HG02943 (cell line): ENCODE data around the gene PAPLN.
A peak's percentile ranks its signal among the peaks of the same experiment; 100 is the strongest.

ENCODE experiments used
- ATAC-seq: cut with Tn5 transposase; IDR thresholded peaks from one replicate; pipeline ENCODE4 v1.9.1; 2021; ENCODE audit warnings: mild to moderate bottlenecking, low read depth, moderate library complexity; ENCODE audit not compliant: unreplicated experiment

Gene PAPLN

DNA sequence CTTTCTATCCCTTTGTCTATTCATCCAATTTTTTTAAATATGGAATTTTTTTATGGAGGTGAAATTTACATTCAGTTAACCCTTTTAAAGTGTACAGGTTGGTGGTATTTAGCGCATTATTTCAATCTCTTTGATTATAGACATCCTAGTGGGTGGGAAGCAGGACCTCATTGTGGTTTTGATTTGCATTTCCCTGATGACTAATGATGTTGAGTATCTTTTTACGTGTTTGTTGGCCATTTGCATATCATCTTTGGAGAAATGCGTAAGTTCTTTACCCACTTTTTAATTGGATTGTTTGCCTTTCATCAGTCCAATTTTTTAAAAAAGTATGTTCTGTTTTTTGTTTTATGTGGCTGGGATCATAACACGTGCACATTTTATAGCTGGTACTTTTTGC is 20.8 kb downstream of the PAPLN start:
- no peak for ATAC-seq

DNA sequence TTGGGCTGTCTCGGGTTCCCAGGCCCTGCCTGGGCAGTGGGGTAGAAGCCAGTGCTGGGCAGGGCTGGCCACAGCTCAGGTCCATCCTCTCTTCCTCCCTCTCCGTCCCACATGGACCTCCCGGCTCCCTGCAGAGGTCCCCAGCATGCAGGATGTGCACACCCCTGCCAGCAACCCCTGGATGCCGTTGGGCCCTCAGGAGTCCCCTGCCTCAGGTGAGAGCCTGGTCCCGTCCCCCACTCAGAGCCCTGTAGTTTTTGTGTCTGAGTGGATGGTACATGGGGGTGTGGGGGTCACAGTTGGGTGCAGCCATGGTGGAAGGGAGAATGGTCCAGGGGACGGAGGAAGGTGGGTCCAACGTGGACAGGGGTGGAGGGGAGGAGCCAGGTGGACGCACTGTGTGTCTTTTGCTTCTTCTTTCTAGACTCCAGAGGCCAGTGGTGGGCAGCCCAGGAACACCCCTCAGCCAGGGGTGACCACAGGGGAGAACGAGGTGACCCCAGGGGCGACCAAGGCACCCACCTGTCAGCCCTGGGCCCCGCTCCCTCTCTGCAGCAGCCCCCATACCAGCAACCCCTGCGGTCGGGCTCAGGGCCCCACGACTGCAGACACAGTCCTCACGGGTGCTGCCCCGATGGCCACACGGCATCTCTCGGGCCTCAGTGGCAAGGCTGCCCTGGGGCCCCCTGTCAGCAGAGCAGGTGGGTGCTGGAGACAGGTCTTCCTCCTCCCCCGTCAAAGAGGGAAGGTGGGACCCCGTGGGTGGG is 21.7 kb downstream of the PAPLN start:
- no peak for ATAC-seq

GRCh38 chr14:73259837-73260236 is 22.5 kb downstream of the PAPLN start:
- no peak for ATAC-seq

DNA sequence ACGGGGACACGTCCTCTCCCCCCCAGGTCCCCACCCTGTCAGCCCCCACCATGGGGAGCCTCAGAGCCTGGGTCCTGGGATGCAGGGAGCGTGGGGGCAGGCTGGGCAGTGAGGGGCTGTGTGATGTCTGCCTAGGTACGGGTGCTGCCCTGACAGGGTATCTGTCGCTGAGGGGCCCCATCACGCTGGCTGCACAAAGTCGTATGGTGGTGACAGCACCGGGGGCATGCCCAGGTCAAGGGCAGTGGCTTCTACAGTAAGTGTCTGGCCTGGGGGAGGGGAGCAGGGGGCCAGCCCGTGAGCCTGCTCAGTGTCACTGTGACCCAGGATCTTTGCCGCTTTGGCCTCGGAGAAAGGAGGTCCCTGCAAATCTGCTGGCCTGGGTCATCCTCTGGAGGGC is 23.3 kb downstream of the PAPLN start:
- no peak for ATAC-seq

DNA sequence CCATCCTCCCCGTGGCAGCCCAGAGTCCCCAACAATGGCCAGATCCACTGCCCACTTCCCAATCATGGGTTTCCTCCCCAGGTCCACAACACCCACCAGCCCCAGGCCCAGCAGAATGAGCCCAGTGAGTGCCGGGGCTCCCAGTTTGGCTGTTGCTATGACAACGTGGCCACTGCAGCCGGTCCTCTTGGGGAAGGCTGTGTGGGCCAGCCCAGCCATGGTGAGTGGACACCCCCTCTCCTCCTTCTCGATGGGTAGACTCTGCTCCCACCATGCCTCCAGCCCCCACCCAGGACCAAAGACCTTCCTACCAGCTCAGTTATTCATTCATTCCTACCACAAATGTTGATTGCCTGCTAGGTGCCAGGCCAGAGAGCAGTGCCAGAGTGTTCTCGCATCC is 23.8 kb downstream of the PAPLN start:
- no peak for ATAC-seq

DNA sequence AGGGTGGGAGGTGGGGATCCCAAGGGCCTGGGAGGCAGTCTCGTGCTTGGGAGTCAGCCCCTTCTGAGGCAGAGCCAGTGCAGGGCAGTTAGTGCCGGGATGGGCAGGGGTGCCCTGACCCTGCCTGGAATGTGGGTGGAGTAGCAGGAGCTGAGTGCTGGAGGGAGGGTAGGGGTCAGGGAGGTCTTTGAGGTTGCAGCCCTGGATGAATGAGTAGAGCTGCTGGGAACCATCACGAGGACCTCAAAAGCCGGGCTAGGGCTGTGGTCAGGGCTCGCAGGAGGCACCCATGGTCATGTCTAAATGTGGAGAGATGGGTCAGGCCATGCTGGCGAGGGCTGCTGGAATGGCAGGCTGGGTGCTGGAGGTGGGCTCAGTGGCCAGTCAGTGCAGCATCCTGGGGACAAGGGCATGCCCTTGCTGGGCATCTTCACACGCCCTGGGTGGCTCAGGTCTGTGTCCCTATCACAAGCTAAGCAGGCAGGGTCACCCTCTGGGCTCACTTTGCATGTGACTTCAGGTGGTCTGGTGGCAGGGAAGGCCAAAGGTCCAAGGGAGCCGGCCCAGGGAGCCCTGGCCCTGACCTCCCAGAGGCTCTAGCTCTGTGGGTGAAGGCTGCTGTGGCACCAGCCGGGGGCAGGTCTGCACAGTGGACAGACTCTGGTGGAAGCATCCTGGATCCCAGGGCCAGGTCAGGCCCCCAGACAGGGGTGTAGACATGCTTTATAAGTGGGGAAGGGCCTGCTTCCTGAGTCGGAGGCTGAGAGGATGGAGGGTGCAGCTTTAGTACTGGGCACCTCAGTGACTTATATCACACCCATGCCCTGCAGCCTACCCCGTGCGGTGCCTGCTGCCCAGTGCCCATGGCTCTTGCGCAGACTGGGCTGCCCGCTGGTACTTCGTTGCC is 24.5 kb downstream of the PAPLN start:
- ATAC-seq = no peak

DNA sequence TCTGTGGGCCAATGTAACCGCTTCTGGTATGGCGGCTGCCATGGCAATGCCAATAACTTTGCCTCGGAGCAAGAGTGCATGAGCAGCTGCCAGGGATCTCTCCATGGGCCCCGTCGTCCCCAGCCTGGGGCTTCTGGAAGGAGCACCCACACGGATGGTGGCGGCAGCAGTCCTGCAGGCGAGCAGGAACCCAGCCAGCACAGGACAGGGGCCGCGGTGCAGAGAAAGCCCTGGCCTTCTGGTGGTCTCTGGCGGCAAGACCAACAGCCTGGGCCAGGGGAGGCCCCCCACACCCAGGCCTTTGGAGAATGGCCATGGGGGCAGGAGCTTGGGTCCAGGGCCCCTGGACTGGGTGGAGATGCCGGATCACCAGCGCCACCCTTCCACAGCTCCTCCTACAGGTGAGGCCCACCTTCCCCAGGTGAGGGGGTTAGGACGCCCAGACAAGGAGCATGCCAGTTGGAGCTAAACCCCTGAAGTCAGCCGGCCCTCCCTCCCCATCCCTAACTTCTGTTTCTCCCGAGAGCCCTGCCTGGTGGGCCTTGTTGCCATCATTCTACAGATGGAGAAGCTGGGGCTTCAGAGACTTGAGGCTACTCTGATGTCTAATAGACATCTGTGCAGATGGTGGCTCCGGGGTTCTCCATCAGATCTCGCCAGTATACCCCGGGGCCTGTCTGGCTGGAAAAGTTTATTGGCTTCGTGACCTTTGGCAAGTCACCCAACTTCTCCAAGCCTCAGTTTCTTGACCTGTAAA is 25.3 kb downstream of the PAPLN start:
- ATAC-seq = no peak

DNA sequence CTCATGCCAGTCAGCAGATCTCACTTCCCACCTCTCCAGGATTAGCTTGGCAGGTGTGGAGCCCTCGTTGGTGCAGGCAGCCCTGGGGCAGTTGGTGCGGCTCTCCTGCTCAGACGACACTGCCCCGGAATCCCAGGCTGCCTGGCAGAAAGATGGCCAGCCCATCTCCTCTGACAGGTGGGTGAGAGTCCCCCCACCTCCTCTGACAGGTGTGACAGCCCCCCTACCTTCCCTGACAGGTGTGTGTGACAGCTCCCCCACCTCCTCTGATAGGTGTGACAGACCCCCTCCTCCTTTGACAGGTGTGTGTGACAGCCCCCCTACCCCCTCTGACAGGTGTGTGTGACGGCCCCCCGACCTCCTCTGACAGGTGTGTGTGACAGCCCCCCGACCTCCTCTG is 26.3 kb downstream of the PAPLN start:
- no peak for ATAC-seq

DNA sequence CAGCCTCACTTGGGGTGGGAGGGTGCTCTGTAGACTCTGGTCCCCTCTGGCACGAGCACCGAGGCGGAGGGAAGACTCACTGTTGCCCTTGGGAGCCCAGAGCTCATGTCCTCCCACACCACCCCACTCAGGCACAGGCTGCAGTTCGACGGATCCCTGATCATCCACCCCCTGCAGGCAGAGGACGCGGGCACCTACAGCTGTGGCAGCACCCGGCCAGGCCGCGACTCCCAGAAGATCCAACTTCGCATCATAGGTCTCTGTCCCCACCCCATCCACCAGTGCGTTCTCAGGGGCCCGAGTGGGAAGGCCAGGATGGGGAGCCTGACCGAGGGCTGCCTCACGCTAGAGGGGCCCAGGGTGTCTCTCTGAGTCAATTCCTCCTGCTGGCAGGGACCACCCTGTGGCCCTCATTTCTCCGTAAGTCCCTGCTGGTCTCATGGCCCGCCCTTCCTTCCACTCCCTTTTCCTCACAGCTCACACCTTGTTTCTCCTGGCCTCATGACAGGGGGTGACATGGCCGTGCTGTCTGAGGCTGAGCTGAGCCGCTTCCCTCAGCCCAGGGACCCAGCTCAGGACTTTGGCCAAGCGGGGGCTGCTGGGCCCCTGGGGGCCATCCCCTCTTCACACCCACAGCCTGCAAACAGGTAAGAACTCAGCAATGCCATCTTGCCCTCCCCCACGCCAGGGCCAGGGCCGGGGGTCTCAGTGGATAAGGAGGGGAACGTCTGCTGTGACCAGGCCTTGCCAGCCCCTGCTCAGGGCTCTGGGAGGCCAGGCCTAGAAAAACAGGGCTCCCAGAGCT is 27.0 kb downstream of the PAPLN start:
- ATAC-seq = no peak

DNA sequence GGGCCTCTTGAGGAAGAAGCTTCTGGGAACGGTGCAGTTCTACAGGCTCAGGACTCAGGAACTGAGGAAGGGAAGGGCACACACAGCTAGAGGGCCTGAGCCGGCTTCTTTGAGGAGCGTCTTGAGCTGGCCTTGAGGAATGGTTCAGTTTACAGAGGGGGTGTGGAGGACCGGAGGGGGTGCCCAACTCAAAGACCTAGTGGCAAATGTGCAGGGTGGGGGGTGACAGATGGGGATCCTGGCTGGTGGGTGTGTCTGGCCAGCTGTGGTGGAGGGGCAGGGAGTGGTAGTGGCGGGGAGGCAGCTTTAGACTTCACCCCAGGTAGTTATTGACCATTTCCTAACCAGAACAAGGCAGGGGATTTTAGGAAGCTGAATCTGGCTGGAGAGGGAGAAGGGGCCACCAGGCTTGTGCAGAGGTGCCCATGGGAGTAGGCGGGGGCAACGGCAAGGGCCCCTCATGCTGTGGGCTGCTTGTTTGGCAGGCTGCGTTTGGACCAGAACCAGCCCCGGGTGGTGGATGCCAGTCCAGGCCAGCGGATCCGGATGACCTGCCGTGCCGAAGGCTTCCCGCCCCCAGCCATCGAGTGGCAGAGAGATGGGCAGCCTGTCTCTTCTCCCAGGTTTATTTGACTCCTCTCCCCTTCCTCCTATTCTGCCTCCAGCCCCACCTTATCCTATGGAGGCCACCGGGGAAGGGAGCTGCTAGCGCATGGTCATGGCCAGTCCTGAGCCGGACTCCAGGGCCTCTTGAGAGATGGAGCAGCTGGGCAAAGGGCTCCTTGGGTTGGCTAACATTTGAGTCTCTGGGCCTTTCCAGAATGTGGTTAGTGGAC is 27.8 kb downstream of the PAPLN start:
- no peak for ATAC-seq

DNA sequence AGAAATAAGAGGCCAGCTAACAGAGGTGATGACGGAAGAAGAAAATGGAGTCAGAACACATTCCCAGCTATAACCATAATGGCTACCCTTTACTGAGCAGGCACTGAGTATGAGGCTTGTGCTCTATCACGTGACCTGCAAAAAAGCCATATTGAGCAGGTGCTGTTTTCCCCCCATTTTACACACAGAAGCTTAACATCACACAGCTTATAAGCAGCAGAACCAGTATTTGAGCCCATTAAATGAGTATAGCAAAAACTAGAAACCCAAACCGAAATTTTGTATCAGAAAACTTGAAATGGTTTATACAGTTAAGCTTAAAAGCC is 28.4 kb downstream of the PAPLN start:
- ATAC-seq = no peak

DNA sequence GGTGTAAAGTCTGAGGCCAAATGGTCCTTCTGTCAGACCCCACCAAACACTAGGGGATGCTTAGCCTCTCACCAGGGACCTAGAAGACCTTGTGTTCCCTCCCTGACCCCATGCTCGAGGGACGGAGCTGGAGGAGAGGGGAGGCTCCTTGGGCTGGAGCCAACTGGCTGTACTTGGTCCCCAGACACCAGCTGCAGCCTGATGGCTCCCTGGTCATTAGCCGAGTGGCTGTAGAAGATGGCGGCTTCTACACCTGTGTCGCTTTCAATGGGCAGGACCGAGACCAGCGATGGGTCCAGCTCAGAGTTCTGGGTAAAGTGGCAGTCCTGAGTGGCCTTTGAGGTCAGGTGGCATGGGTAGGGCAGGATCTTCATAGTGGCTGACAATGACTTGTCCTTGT is 29.0 kb downstream of the PAPLN start:
- ATAC-seq = no peak

- ATAC-seq = no peak
These were observed 30.2 kb downstream of the PAPLN start for GRCh38 chr14:73267474-73267873.

- ATAC-seq = peak; percentile 47
These were observed 32.6 kb downstream of the PAPLN start for GRCh38 chr14:73269729-73270531.

DNA sequence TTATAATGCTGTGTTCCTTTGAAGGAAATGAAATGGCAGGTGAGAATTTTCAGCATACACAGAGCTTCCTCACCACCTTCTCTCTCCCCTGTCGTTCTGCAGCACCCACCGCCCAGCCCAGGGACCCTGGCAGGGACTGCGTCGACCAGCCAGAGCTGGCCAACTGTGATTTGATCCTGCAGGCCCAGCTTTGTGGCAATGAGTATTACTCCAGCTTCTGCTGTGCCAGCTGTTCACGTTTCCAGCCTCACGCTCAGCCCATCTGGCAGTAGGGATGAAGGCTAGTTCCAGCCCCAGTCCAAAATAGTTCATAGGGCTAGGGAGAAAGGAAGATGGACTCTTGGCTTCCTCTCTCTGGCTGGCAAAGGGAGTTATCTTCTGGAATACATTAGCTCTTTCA is 35.1 kb downstream of the PAPLN start:
- ATAC-seq = no peak

- ATAC-seq = no peak
These were observed 36.5 kb downstream of the PAPLN start for GRCh38 chr14:73273799-73274198.

- no peak for ATAC-seq
These were observed 39.5 kb downstream of the PAPLN start for GRCh38 chr14:73276836-73277235.

DNA sequence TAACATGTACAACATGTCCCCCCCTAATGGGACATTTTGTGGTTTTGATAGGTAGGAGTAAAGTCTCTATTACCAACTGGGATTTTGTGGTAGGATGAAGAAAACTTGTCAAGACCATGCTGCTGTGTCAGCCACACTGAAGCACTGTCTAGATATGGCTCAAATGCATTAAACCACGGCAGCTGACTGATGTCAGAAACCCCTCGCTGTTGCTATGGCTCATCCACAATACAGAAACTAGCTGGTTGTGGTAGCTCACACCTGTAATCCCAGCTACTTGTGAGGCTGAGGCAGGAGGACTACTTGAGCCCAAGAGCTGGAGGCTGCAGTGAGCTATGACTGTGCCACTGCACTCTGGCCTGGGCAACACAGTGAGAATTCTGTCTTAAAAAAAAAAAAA is 40.1 kb downstream of the PAPLN start:
- ATAC-seq = no peak

- no peak for ATAC-seq
These were observed 43.6 kb downstream of the PAPLN start for GRCh38 chr14:73280903-73281302.
